K562 (cell line): ENCODE data around the gene ATXN1. TPM values are rescaled to one million over a fixed set of nuclear protein-coding genes. Genes with fewer than 3 reads are reported as not detected.
A peak's percentile ranks its signal among the peaks of the same experiment; 100 is the strongest.

Source experiments
- ATAC-seq: fragments of 200-7000 bp; cut with Tn5 transposase; 3 replicates; pipeline ENCODE4 v1.9.1; 2020; ENCODE audit warnings: moderate library complexity
- BruUV-seq: library from RNA; stranded (reverse); fragments of 400-500 nt; replicated peaks from 2 replicates; lab custom pipeline; 2021; lab: Mats Ljungman, UMichigan
- CTCF ChIA-PET: fragments of 300-600 bp; formaldehyde crosslinking; extraction: SDS; loops from one replicate; lab custom pipeline; 2021; ENCODE audit warnings: low intra/inter-chr PET ratio; lab: Yijun Ruan, JAX
- POLR2A ChIA-PET: fragments of 300-600, 350-650 bp; sonication (Branson Sonifier 250); formaldehyde crosslinking; extraction: SDS; loops from one replicate; lab custom pipeline; 2021; ENCODE audit warnings: antibody characterized with exemption, inconsistent platforms; lab: Yijun Ruan, JAX
- DNase-seq, 4 experiments: peaks; one replicate each; pipeline versions ENCODE4 v3.0.0 to v3.0.0-alpha.2; 2011 to 2018; ENCODE audit warnings: low spot score in 3 of 4, mixed read lengths in 3 of 4; ENCODE audit errors: extremely low read depth in 1 of 4
- FAIRE-seq: peaks from 2 replicates; lab custom pipeline; 2011; peaks lifted over from hg19 to GRCh38; lab: Jason Lieb, UNC
- H2AFZ ChIP-seq: 2 replicates; pipeline ENCODE4 v1.6.0; 2011; ENCODE audit warnings: low read depth, low read length, control low read depth, inconsistent platforms
- H3K27ac ChIP-seq: fragments of 200-600 bp; 3 replicates; pipeline ENCODE4 v1.8.0; 2011; ENCODE audit warnings: low read depth, mild to moderate bottlenecking, control low read depth, inconsistent platforms, low read length, moderate library complexity, mixed read lengths; ENCODE audit errors: extremely low read depth
- H3K27me3 ChIP-seq, 2 experiments: fragments of 300-600 bp in 1 of 2; 2 replicates in 1 of 2; 3 replicates in 1 of 2; pipeline versions ENCODE4 v1.6.0 to v1.8.0; 2011; ENCODE audit warnings: inconsistent platforms in 2 of 2, low read length in 2 of 2, mild to moderate bottlenecking in 1 of 2, mixed read lengths in 1 of 2, moderate library complexity in 1 of 2; ENCODE audit not compliant: control insufficient read depth in 2 of 2, insufficient read depth in 2 of 2
- H3K36me3 ChIP-seq: fragments of 300-600 bp; 3 replicates; pipeline ENCODE4 v1.8.0; 2011; ENCODE audit warnings: mild to moderate bottlenecking, low read length, inconsistent platforms; ENCODE audit not compliant: control insufficient read depth, insufficient read depth
- H3K4me1 ChIP-seq, 2 experiments: fragments of 200-600 bp in 1 of 2; replicated peaks in 1 of 2; 2 replicates in 1 of 2; 3 replicates in 1 of 2; pipeline versions ENCODE4 v1.5.1 to v1.8.0; 2011; ENCODE audit warnings: inconsistent platforms in 2 of 2, low read length in 2 of 2, mild to moderate bottlenecking in 1 of 2, mixed read lengths in 1 of 2, moderate library complexity in 1 of 2; ENCODE audit not compliant: control insufficient read depth in 2 of 2, insufficient read depth in 2 of 2
- H3K4me2 ChIP-seq: 2 replicates; pipeline ENCODE4 v1.6.1; 2011; ENCODE audit warnings: low read length, control low read depth, inconsistent platforms, mixed read lengths; ENCODE audit not compliant: insufficient read depth
- H3K4me3 ChIP-seq: fragments of 200-600 bp; sonication (generic), shearing (Covaris generic); 2 replicates; pipeline ENCODE4 v1.5.1; 2016; ENCODE audit warnings: control low read depth, inconsistent platforms
- H3K79me2 ChIP-seq: fragments of 200-600 bp; 3 replicates; pipeline ENCODE4 v1.8.0; 2011; ENCODE audit warnings: low read length, inconsistent platforms; ENCODE audit not compliant: control insufficient read depth, insufficient read depth
- H3K9ac ChIP-seq, 2 experiments: 2 replicates each; pipeline versions ENCODE4 v1.6.0 to v1.6.1; 2011; ENCODE audit warnings: low read depth in 2 of 2, low read length in 2 of 2, control low read depth in 1 of 2, inconsistent platforms in 1 of 2, mild to moderate bottlenecking in 1 of 2, mixed read lengths in 1 of 2; ENCODE audit not compliant: insufficient read depth in 1 of 2
- H3K9me1 ChIP-seq: one replicate; pipeline ENCODE4 v1.6.0; 2011; ENCODE audit warnings: inconsistent platforms, mild to moderate bottlenecking, low read length, moderate library complexity; ENCODE audit not compliant: control insufficient read depth, insufficient read depth
- H3K9me3 ChIP-seq: replicated peaks from 2 replicates; pipeline ENCODE4 v1.5.1; 2011; ENCODE audit warnings: low read depth, low read length, inconsistent platforms; ENCODE audit not compliant: control insufficient read depth, insufficient read depth
- H4K20me1 ChIP-seq: replicated peaks from 2 replicates; pipeline ENCODE4 v1.6.1; 2011; ENCODE audit warnings: low read length, inconsistent platforms, mixed read lengths; ENCODE audit not compliant: control insufficient read depth, insufficient read depth
- C11orf30 ChIP-seq: fragments of 450-650 bp; IDR thresholded peaks from 2 replicates; pipeline ENCODE4 v1.6.1; 2016; ENCODE audit warnings: low read depth, mild to moderate bottlenecking
- CTCF ChIP-seq, 3 experiments: IDR thresholded peaks in 2 of 3; conservative IDR thresholded peaks in 1 of 3; 2 replicates each; pipeline ENCODE4 v1.5.1; 2011 to 2012; ENCODE audit warnings: low read length in 3 of 3, mild to moderate bottlenecking in 3 of 3, control low read depth in 2 of 3, improper control_type of control experiment in 1 of 3, inconsistent platforms in 1 of 3, low read depth in 1 of 3, mixed read lengths in 1 of 3, moderate library complexity in 1 of 3; ENCODE audit not compliant: insufficient read depth in 2 of 3
- E2F1 ChIP-seq: sonication (generic); formaldehyde crosslinking; IDR thresholded peaks from 2 replicates; pipeline ENCODE4 v1.8.1; 2023; ENCODE audit warnings: mild to moderate bottlenecking, missing genetic modification reagents, moderate library complexity
- MYBL2 ChIP-seq, 2 experiments: fragments of 450-650 bp in 1 of 2; sonication (generic) in 1 of 2; formaldehyde crosslinking in 1 of 2; IDR thresholded peaks; 2 replicates each; pipeline versions ENCODE4 v1.6.1 to v1.8.1; 2017 to 2022; ENCODE audit warnings: borderline replicate concordance in 1 of 2, inconsistent platforms in 1 of 2, low read depth in 1 of 2, mild to moderate bottlenecking in 1 of 2, missing genetic modification reagents in 1 of 2, moderate library complexity in 1 of 2
- NR2C1 ChIP-seq, 2 experiments: fragments of 450-650 bp; IDR thresholded peaks; 2 replicates each; pipeline ENCODE4 v1.6.1; 2017; ENCODE audit warnings: mild to moderate bottlenecking in 2 of 2, antibody characterized with exemption in 1 of 2, inconsistent platforms in 1 of 2, missing compliant biosample characterization in 1 of 2, missing genetic modification characterization in 1 of 2
- PHF8 ChIP-seq: fragments of 200-600 bp; sonication (generic); IDR thresholded peaks from 2 replicates; pipeline ENCODE4 v1.6.1; 2012; ENCODE audit warnings: mixed run types, mild to moderate bottlenecking, inconsistent platforms, low read length, moderate library complexity, borderline replicate concordance
- POLR3G ChIP-seq: IDR thresholded peaks from 2 replicates; pipeline ENCODE4 v1.6.1; 2011; ENCODE audit not compliant: insufficient read length, insufficient replicate concordance; ENCODE audit errors: extremely low read depth
- PTRF ChIP-seq: fragments of 450-650 bp; IDR thresholded peaks from 2 replicates; pipeline ENCODE4 v1.6.1; 2016; ENCODE audit warnings: mild to moderate bottlenecking, missing genetic modification characterization, missing compliant biosample characterization
- PURB ChIP-seq: sonication (generic); formaldehyde crosslinking; IDR thresholded peaks from 2 replicates; pipeline ENCODE4 v1.9.0; 2021; ENCODE audit warnings: low read depth, mild to moderate bottlenecking, missing genetic modification reagents
- RBM25 ChIP-seq: fragments of 200-400 bp; formaldehyde crosslinking; IDR thresholded peaks from 2 replicates; pipeline ENCODE4 v1.6.1; 2018; ENCODE audit warnings: low read length, low read depth, moderate library complexity; ENCODE audit not compliant: severe bottlenecking
- RNF2 ChIP-seq: sonication (generic); IDR thresholded peaks from 2 replicates; pipeline ENCODE4 v1.6.1; 2016
- YBX1 ChIP-seq: fragments of 450-650 bp; IDR thresholded peaks from 2 replicates; pipeline ENCODE4 v1.7.1; 2016; ENCODE audit warnings: mild to moderate bottlenecking
- ZNF282 ChIP-seq: sonication (generic); formaldehyde crosslinking; IDR thresholded peaks from 2 replicates; pipeline ENCODE4 v1.8.1; 2023; ENCODE audit warnings: missing genetic modification reagents
- ZNF316 ChIP-seq: fragments of 450-650 bp; IDR thresholded peaks from 2 replicates; pipeline ENCODE4 v1.6.1; 2016
- WGBS: fragments of 100-300 bp; shearing (Covaris generic); methylation state at CpG from one replicate; pipeline ENCODE4 v1.1.6; 2016; ENCODE audit warnings: low coverage, mixed read lengths; ENCODE audit not compliant: insufficient coverage; ENCODE audit errors: missing lambda C conversion rate; 5-methylcytosine and 5-hydroxymethylcytosine counted together
- in situ Hi-C: fragments of 300-500 bp; cut with MboI; formaldehyde crosslinking; loops from 4 replicates; pipeline ENCODE4 v1.15.0; 2018; ENCODE audit warnings: inconsistent platforms, mixed read lengths
- intact Hi-C: fragments of 100-400 bp; cut with micrococcal nuclease; formaldehyde crosslinking; loops from 2 replicates; pipeline ENCODE4 v1.14.2; 2022
- polyA plus RNA-seq, 8 experiments: library from polyadenylated mRNA; depleted of rRNA in 4 of 8; stranded (reverse) in 5 of 8; unstranded in 3 of 8; fragments of >200 nt; fragmentation: Nextera tagmentation in 2 of 8; fragmentation: Illumina TruSeq in 1 of 8; extraction: Ambion mirVana in 2 of 8; extraction: Trizol in 1 of 8; gene quantifications; 2 replicates each; pipeline versions ENCODE4 v1.2.1 to v1.2.3, GENCODE V29; 2011 to 2014; ENCODE audit warnings: inconsistent platforms in 1 of 8, missing spikeins in 1 of 8
- total RNA-seq, 7 experiments: library from RNA; depleted of rRNA in 6 of 7; stranded (reverse); fragments of >200 nt in 6 of 7; fragmentation: Illumina TruSeq in 2 of 7; extraction: Trizol in 2 of 7; gene quantifications; 2 replicates each; pipeline versions ENCODE4 v1.2.1 to v1.2.3, GENCODE V29; 2011 to 2021; ENCODE audit warnings: low replicate concordance in 1 of 7

Gene ATXN1
- total and polyA plus RNA-seq, 9 of the 15 experiments (the other 6 are each of a cell fraction or from before 2014, with no cell fraction given): under 0.01 to 1.2 (median 0.58) TPM

DNA sequence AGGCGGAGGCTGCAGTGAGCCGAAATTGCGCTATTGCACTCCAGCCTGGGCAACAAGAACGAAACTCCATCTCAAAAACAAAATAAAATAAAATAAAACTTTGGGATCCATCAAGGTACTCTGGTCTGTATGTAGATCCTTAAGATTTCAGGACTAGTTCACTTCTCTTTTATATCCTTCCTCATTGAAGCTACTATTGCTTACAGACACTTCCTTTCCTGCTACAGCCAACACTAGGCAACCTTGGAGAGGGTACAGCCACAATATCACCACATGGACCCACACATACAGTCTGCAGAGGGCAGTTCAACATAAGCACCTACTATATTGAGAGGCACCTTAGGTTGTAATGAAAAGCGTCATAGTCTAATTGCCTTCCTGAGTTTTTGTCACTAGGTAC lies 113.3 kb downstream of the ATXN1 start:
- H2AFZ ChIP-seq: no peak overlapping the region
- POLR2A ChIA-PET: no interaction called here
- H3K4me3 ChIP-seq: no peak overlapping the region
- no peaks in the 10 kb centered on the region for H3K36me3 ChIP-seq
- intact Hi-C loops (no loop called here), in situ Hi-C loops (no loop called here)
- CTCF ChIA-PET: no interaction called here
- peaks cover 7 to 8% of the 10 kb centered on the region in 2 experiments; a peak in 3 of 5 replicates for H3K27me3 ChIP-seq
- H3K4me2 ChIP-seq: no peak overlapping the region
- no peak for TF ChIP-seq MYBL2 (IDR thresholded peaks at IDR 0.05; ENCODE audit: low read depth)
- no peak for TF ChIP-seq MYBL2 (CRISPR knock-in tag; IDR thresholded peaks at IDR 0.05; ENCODE audit: borderline replicate concordance)
- no peak for TF ChIP-seq PURB (CRISPR knock-in tag)
- no peak for TF ChIP-seq RBM25
- no peak for ATAC-seq
- no peak overlapping the region for H3K27ac ChIP-seq
- no peaks in the 10 kb centered on the region for H3K79me2 ChIP-seq
- H3K4me1 ChIP-seq: no peaks in the 10 kb centered on the region
- BruUV-seq: no TSS peak
- WGBS: 0% methylated on average over 5 of the region's 5 CpGs
- no peaks in the 10 kb centered on the region for H3K9me3 ChIP-seq
- H3K9ac ChIP-seq: no peak overlapping the region
- FAIRE-seq: no peak
- H3K9me1 ChIP-seq: no peaks in the 10 kb centered on the region
- DNase-seq: no peak
- H4K20me1 ChIP-seq: no peaks in the 10 kb centered on the region

- in situ Hi-C loops: no loop called here
- FAIRE-seq (no peak), DNase-seq (no peak), ATAC-seq (no peak)
- no TSS peak for BruUV-seq
- 0% methylated on average over 4 of the region's 4 CpGs for WGBS
- H3K79me2 ChIP-seq: no peaks in the 10 kb centered on the region
- H3K9ac ChIP-seq: no peak overlapping the region
- H4K20me1 ChIP-seq: no peaks in the 10 kb centered on the region
- no peaks in the 10 kb centered on the region for H3K36me3 ChIP-seq
- no peaks in the 10 kb centered on the region for H3K9me3 ChIP-seq
- ChIA-PET CTCF (no interaction called here), POLR2A (interaction anchor here (1.4 kb wide), 1 partner anchor 14 kb away, joined by 3 read pairs; no protein-coding TSS in a partner anchor)
- peaks cover 7% of the 10 kb centered on the region in 2 experiments; a peak in 3 of 5 replicates for H3K27me3 ChIP-seq
- H3K27ac ChIP-seq: no peak overlapping the region
- H3K4me1 ChIP-seq: no peaks in the 10 kb centered on the region
- no peaks in the 10 kb centered on the region for H3K9me1 ChIP-seq
- no peak overlapping the region for H3K4me3 ChIP-seq
- intact Hi-C loops: no loop called here
- no peak overlapping the region for H3K4me2 ChIP-seq
- H2AFZ ChIP-seq: no peak overlapping the region
- TF ChIP-seq NR2C1 (IDR thresholded peaks at IDR 0.05) (no peak), NR2C1 (tag; IDR thresholded peaks at IDR 0.05) (no peak), POLR3G (no peak), ZNF282 (no peak), YBX1 (no peak), PTRF (no peak), E2F1 (CRISPR knock-in tag) (no peak), C11orf30 (peak; percentile 36; the same call in 1 of the 2 replicates), CTCF (IDR thresholded peaks at IDR 0.05 in 2 of 3, conservative IDR thresholded peaks at IDR 0.05 in 1 of 3; ENCODE audit: insufficient read depth in 2 of 3, low read depth in 1 of 3, low read length in 3 of 3) (no peak), PHF8 (no peak), RNF2 (no peak), ZNF316 (peak; percentile 69)
Measured at GRCh38 chr6:16647422-16647821, 113.8 kb downstream of the ATXN1 start.
